ENCODE data around the gene SEMA4D.
"Not testable (repeated sequence)": the region's sequence is repeated elsewhere in the genome, so short reads cannot be mapped to it uniquely, and the experiment has no call there.

Gene SEMA4D

DNA sequence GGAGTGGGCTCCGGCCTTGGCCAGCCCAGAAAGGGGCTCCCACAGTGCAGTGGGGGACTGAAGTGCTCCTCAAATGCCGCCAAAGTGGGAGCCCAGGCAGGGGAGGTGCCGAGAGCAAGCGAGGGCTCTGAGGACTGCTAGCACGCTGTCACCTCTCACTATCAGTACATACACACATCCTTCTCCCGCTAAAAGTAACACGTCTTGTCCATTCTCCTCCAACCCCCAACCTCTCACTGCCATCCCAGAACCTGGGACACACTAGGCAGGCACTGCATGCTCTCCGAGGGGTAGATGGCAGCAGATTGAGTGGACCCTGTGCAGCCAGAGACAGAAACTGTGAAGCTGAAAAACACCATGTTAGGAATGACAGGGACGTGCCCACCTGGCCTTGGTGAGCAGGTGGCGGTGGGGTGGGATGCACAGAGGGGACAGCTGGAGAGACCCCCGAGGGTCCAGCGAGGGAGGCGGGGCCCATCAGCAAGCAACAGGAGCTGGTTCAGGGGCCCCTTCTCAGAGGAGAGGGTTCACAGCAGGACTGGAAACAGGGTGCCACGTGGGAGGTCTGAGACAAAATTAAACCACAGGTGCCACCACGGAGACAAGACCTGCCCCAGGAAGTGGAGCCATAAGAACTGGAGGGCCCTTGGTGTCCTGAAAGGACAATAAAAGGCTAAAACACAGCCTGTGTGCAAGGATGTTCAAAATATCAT is 16.9 kb downstream of the SEMA4D start:
- DNase-seq: no peak

DNA sequence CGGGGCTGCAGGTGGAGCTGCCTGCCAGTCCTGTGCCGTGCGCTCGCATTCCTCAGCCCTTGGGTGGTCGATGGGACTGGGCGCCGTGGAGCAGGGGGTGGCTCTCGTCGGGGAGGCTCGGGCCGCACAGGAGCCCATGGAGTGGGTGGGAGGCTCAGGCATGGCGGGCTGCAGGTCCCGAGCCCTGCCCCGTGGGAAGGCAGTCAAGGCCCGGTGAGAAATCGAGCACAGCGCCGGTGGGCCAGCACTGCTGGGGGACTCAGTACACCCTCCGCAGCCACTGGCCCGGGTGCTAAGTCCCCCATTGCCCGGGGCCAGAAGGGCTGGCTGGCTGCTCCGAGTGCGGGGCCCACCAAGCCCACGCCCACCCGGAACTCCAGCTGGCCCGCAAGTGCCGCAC is 17.5 kb downstream of the SEMA4D start:
- DNase-seq: not testable (repeated sequence)

DNA sequence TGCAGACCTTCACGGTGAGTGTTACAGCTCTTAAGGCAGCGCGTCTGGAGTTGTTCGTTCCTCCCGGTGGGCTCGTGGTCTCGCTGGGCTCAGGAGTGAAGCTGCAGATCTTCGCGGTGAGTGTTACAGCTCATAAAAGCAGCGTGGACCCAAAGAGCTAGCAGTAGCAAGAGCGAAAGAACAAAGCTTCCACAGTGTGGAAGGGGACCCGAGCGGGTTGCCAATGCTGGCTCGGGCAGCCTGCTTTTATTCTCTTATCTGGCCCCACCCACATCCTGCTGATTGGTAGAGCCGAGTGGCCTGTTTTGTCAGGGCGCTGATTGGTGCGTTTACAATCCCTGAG is 18.3 kb downstream of the SEMA4D start:
- DNase-seq: not testable (repeated sequence)

GRCh38 chr9:89478821-89479668 is 18.9 kb downstream of the SEMA4D start:
- DNase-seq: no peak

DNA sequence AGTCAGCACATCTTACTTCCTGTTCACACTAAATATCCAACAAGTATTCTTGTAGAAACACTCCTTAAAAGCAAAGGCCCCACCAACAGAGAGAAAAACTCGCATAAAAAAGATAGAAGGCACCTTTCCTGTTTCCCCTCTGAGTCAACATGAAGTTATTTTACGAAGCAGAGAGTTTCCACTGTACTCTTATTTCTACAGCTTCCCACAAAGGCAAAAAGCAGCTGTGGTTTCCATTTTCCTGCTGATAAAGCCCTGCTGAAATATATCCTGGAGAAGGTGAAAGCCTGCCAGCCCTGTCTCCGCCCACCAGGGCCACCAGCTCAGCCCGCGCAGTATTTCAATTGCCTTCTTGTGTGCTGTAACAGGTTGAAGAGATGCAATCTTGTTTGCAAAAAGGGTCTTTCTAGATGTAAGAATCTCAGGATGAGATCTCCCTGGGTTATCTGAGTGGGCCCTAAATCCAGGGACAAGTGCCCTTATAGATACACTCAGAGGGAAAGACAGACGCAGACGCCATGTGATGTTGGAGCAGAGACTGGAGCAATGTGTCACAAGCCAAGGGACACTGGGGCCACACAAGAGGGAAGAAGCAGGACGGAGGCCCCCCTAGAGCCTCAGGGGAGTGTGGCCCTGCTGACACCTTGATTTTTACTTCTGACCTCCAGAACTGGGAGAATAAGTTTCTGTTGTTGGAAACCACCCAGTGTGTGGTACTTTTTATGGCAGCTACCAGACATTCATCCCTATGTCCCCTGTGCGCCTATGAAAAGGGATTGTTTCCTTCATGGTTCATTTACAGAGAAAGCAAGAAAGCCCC is 19.9 kb downstream of the SEMA4D start:
- no peak for DNase-seq

GRCh38 chr9:89477384-89477783 is 20.5 kb downstream of the SEMA4D start:
- no peak for DNase-seq

DNA sequence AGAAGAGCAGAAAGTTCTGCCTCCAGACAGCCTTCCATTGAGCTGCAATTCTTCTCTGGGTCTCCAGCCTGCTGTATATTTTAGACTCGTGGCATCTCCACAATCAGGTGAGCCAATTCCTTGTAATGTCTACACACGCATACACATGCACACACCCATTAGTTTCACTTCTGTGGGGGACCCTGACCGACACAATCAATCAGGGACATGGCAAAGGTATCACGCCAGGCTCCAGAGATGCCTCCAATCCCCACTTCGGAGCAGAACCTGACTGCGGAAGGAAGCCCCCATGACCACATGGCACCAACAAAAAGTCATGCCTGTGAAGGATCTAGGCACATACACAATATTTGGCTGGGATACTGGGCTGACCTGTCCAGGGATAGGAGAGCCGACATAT is 21.4 kb downstream of the SEMA4D start:
- no peak for DNase-seq

DNA sequence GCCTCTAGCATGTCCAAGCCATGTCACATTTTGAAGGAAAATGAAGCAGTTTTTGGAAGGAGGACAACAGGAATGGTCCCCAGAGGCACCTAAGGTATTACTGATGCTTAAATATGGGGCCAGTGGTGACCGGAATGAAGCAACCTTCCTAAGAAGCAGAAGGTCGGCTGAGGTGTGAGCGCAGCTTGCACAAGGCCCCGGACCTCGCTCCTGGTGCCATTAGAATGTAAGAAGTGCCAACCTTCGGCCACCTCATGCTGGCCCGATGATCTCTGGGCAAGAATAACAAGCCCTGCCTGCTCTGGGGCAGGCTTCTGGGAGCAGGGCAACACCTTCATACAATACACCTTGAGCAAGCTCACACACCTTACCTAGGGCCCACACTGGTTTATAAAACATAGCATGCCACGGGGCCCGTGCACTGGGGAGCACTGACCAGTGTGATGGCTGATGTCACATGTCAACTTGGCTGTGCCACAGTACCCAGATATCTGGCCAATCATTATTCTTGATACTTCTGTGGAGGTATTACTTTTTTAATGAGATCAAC is 21.9 kb downstream of the SEMA4D start:
- DNase-seq: no peak

DNA sequence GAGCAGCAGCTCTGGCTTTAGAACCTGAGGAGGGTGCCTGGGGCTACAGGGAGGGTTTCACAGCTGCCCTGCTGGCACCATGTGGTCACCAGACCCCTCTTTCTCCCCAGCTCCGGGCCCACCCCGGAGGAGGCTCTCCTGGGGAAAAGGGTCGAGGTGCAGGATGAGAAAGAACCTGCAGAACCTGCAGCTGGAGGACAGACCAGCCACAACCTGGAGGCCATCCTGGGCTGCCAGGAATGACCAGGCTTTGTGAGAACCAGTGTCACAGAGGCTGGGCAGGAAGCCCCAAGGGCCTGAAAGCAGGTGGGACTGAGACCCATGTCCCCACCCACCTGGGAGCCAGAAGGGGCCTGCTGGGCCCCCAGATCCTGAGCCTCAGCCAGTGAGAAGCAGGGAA is 23.0 kb downstream of the SEMA4D start:
- no peak for DNase-seq

- peak; percentile 54 for DNase-seq
Measured at GRCh38 chr9:89473762-89474469, 24.0 kb downstream of the SEMA4D start.

GRCh38 chr9:89471796-89472320 is 26.1 kb downstream of the SEMA4D start:
- not testable (repeated sequence) for DNase-seq

DNA sequence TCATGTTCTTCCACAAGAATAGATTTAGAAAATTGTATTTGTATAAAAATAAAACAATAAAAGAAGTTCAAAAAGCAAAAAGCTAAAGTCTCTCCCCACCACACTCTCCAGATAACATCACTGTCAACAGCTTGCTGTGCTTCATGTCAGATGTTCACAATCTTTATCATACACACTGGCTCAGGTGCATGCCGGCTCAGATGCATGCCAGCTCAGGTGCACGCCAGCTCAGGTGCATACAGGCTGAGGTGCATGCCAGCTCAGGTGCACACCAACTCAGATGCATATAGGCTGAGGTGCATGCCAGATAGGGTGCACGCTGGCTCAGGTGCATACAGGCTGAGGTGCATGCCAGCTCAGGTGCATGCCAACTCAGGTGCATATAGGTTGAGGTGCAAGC is 26.5 kb downstream of the SEMA4D start:
- no peak for DNase-seq

- peak; percentile 5 for DNase-seq
Measured at GRCh38 chr9:89470224-89470839, 27.6 kb downstream of the SEMA4D start.

GRCh38 chr9:89469003-89469402 is 28.9 kb downstream of the SEMA4D start:
- no peak for DNase-seq

- no peak for DNase-seq
Measured at GRCh38 chr9:89468281-89468960, 29.5 kb downstream of the SEMA4D start.

- DNase-seq: no peak
Measured at GRCh38 chr9:89467278-89467625, 30.7 kb downstream of the SEMA4D start.

GRCh38 chr9:89466451-89467277 is 31.2 kb downstream of the SEMA4D start:
- no peak for DNase-seq

GRCh38 chr9:89465726-89466308 is 32.1 kb downstream of the SEMA4D start:
- no peak for DNase-seq

DNA sequence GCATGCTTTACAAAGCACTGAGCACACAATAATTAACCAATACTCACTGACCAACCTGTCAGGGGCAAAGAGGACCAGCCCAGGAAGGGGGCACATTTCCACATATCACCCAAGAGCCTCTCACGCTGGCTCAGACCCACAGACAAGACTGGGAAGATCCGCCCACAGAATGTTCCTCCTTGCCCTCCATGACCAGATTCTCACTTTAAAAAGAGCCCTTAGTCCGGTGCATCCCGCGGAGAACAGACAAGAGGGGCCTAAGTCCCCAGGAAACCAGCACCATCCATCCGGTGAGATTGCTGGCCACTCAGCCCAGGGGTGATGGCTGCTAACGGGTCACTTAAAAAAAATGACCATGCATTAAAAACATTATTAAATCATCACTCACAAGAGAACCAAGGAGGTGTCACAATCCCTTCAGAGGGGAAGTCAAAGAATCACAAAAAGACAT is 32.9 kb downstream of the SEMA4D start:
- no peak for DNase-seq

Measured in NCI-H774 (cell line).